Fibroblast of lung (primary cell): Measurements from ENCODE around the gene PIGH.

ENCODE experiments used
- EZH2 ChIP-seq: IDR thresholded peaks from 2 replicates; pipeline ENCODE4 v1.5.1; 2012; ENCODE audit warnings: low read length, control low read depth, mild to moderate bottlenecking; ENCODE audit errors: missing control alignments
- TF ChIP-seq, protein P1 (sequence below), 2 donors: IDR thresholded peaks in 1 of 2; conservative IDR thresholded peaks in 1 of 2; 1 replicate in 1 of 2; 2 replicates in 1 of 2; pipeline ENCODE4 v1.5.1; 2011 to 2012; ENCODE audit warnings: low read length in 2 of 2, control low read depth in 1 of 2, inconsistent platforms in 1 of 2, low read depth in 1 of 2, mild to moderate bottlenecking in 1 of 2

DNA sequence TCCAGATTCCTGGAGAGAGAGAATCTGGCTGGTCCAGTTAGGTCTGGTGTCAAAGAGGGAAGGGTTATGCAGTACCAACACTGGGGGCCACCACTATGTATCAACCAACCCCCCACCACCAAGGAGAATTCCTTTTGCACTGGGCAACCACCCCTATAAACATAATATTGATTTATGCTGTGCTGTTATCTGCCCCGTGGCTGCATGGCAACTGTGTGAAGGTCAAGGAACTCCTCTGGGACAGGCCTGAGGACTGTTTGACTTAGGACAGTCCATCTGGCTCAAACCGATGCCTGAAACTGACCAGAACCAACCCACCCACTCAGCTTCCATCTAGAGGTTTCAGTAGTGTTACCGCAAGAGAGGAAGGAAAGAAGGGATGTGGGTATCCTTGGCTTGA lies 46.5 kb downstream of the PIGH start:
- TF ChIP-seq, protein P1, sequence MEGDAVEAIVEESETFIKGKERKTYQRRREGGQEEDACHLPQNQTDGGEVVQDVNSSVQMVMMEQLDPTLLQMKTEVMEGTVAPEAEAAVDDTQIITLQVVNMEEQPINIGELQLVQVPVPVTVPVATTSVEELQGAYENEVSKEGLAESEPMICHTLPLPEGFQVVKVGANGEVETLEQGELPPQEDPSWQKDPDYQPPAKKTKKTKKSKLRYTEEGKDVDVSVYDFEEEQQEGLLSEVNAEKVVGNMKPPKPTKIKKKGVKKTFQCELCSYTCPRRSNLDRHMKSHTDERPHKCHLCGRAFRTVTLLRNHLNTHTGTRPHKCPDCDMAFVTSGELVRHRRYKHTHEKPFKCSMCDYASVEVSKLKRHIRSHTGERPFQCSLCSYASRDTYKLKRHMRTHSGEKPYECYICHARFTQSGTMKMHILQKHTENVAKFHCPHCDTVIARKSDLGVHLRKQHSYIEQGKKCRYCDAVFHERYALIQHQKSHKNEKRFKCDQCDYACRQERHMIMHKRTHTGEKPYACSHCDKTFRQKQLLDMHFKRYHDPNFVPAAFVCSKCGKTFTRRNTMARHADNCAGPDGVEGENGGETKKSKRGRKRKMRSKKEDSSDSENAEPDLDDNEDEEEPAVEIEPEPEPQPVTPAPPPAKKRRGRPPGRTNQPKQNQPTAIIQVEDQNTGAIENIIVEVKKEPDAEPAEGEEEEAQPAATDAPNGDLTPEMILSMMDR (conservative IDR thresholded peaks at IDR 0.05 in 1 of 2, IDR thresholded peaks at IDR 0.05 in 1 of 2; ENCODE audit: low read depth in 1 of 2, low read length in 2 of 2): no peak
- no peak for TF ChIP-seq EZH2
